Upper lobe of right lung (tissue), 1 donor: ENCODE data around the gene PCSK2. TPM values are rescaled to one million over a fixed set of nuclear protein-coding genes. Genes with fewer than 3 reads are reported as not detected.

Experiments used
- ATAC-seq: fragments of 200-7000 bp; cut with Tn5 transposase; one replicate; pipeline ENCODE4 v1.9.1; 2020; ENCODE audit warnings: mild to moderate bottlenecking, moderate library complexity
- DNase-seq: peaks from one replicate; pipeline ENCODE4 v3.0.0-alpha.2; 2020
- H3K27ac ChIP-seq: fragments of 200-600 bp; one replicate; pipeline ENCODE4 v1.8.0; 2022
- H3K27me3 ChIP-seq: fragments of 200-600 bp; one replicate; pipeline ENCODE4 v1.8.0; 2022; ENCODE audit warnings: mild to moderate bottlenecking
- H3K36me3 ChIP-seq: fragments of 200-600 bp; one replicate; pipeline ENCODE4 v1.8.0; 2022
- H3K4me1 ChIP-seq: fragments of 200-600 bp; one replicate; pipeline ENCODE4 v1.8.0; 2022
- H3K4me3 ChIP-seq: fragments of 200-600 bp; one replicate; pipeline ENCODE4 v1.8.0; 2022; ENCODE audit warnings: mild to moderate bottlenecking
- H3K9me3 ChIP-seq: fragments of 200-600 bp; one replicate; pipeline ENCODE4 v1.8.0; 2022
- CTCF ChIP-seq: fragments of 200-600 bp; IDR thresholded peaks from one replicate; pipeline ENCODE4 v1.8.0; 2022; ENCODE audit warnings: antibody characterized with exemption
- intact Hi-C: fragments of 100-400 bp; cut with DNase I; formaldehyde crosslinking; loops from one replicate; pipeline ENCODE4 v1.11.0; 2022
- total RNA-seq: library from RNA; stranded (reverse); fragmentation: NEBNext Ultra II Directional; extraction: Animal tissue kit (Norgen Biotek cat#: 25700); gene quantifications from one replicate; pipeline ENCODE4 v1.2.1, GENCODE V29; 2021
- donor health status: DM: no; HTN: yes; CAD: no; lungs with severe emphysema.

The PCSK2 gene
- total RNA-seq, 1 donor from 2014 or later: 17.7 TPM

GRCh38 chr20:17445543-17445942 is 218.7 kb downstream of the PCSK2 start:
- intact Hi-C loops: no loop called here
- Histone ChIP-seq H3K36me3 (no peaks in the 10 kb centered on the region), H3K4me3 (no peak overlapping the region), H3K27ac (no peak overlapping the region), H3K27me3 (peaks cover 12% of the 10 kb centered on the region), H3K4me1 (no peaks in the 10 kb centered on the region), H3K9me3 (no peaks in the 10 kb centered on the region)
- ATAC-seq: no peak
- no peak for TF ChIP-seq CTCF
- DNase-seq: no peak

- no peaks in the 10 kb centered on the region for H3K4me1 ChIP-seq
- ATAC-seq: no peak
- intact Hi-C loops: no loop called here
Observed at GRCh38 chr20:17446171-17446570, 219.3 kb downstream of the PCSK2 start.

GRCh38 chr20:17448071-17448470 is 221.2 kb downstream of the PCSK2 start:
- Histone ChIP-seq H3K4me1 (no peaks in the 10 kb centered on the region), H3K27ac (no peak overlapping the region), H3K9me3 (no peaks in the 10 kb centered on the region), H3K36me3 (no peaks in the 10 kb centered on the region), H3K27me3 (peaks cover 6% of the 10 kb centered on the region), H3K4me3 (no peak overlapping the region)
- TF ChIP-seq CTCF: no peak
- intact Hi-C loops: no loop called here
- ATAC-seq (no peak), DNase-seq (no peak)

More at GRCh38 chr20:17446171-17446570, 219.3 kb downstream of the PCSK2 start:
- no peak for TF ChIP-seq CTCF
- no peak for DNase-seq
- Histone ChIP-seq H3K4me3 (no peak overlapping the region), H3K36me3 (no peaks in the 10 kb centered on the region), H3K9me3 (no peaks in the 10 kb centered on the region), H3K27me3 (peaks cover 12% of the 10 kb centered on the region), H3K27ac (no peak overlapping the region)

GRCh38 chr20:17449031-17449430 is 222.2 kb downstream of the PCSK2 start:
- Histone ChIP-seq H3K27ac (no peak overlapping the region), H3K9me3 (no peaks in the 10 kb centered on the region), H3K36me3 (no peaks in the 10 kb centered on the region), H3K27me3 (no peaks in the 10 kb centered on the region), H3K4me1 (no peaks in the 10 kb centered on the region), H3K4me3 (no peak overlapping the region)
- intact Hi-C loops: no loop called here
- ATAC-seq: no peak
- no peak for TF ChIP-seq CTCF
- no peak for DNase-seq

GRCh38 chr20:17452441-17452840 is 225.6 kb downstream of the PCSK2 start:
- H3K4me1 ChIP-seq: no peaks in the 10 kb centered on the region
- no peaks in the 10 kb centered on the region for H3K36me3 ChIP-seq
- intact Hi-C loops: no loop called here
- no peak overlapping the region for H3K4me3 ChIP-seq
- peaks cover 8% of the 10 kb centered on the region for H3K27me3 ChIP-seq
- TF ChIP-seq CTCF: no peak
- DNase-seq (no peak), ATAC-seq (no peak)
- no peak overlapping the region for H3K27ac ChIP-seq
- H3K9me3 ChIP-seq: no peaks in the 10 kb centered on the region

GRCh38 chr20:17453592-17453991 is 226.8 kb downstream of the PCSK2 start:
- DNase-seq (no peak), ATAC-seq (no peak)
- Histone ChIP-seq H3K27me3 (peaks cover 8% of the 10 kb centered on the region), H3K4me1 (no peaks in the 10 kb centered on the region), H3K27ac (no peak overlapping the region), H3K9me3 (no peaks in the 10 kb centered on the region), H3K36me3 (no peaks in the 10 kb centered on the region), H3K4me3 (no peak overlapping the region)
- intact Hi-C loops: no loop called here
- TF ChIP-seq CTCF: no peak
